Measurements from ENCODE around the gene NBPF3.
"Not testable (repeated sequence)": the region's sequence is repeated elsewhere in the genome, so short reads cannot be mapped to it uniquely, and the experiment has no call there.

NBPF3 gene

GRCh38 chr1:21438646-21439312 lies 1.2 kb upstream of the NBPF3 start:
- not testable (repeated sequence) for DNase-seq

DNA sequence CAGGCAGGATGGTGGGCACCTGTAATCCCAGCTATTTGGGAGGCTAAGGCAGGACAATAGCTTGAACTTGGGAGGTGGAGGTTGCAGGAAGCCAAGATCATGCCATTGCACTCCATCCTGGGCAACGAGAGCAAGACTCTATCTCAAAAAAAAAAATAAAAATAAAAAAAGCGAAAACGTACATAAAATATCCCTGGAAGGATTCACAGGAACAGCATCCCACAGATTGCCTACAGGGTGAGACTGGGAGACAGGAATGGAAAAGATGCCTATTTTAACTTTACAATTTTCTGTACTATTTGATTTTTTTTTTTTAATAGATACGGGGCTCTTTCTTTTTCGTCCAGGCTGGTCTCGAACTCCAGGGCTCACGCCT lies 604 bp upstream of the NBPF3 start:
- DNase-seq = no peak

- peak in 1 of 2 donors; percentile 23 for DNase-seq
Measured at GRCh38 chr1:21440630-21441125, 741 bp downstream of the NBPF3 start.

DNA sequence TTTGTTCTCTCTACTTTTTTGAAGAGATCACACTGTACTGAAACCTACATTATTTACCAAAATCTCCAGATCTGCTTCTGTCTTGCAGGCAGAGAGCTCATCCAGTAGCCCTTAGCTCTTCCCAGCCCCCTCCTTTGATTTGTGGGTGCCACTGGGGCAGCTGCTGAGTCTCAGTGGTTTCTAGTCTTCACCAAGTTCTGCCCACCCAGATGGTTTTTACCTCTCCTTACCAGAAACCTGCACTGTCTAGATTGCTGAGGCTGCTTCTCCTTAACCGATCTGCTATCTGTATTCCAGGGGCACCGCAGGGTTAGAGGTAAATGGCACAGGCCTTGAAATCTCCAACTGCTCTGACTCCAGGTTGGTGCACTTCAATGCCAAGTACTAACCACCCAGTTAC lies 6.7 kb downstream of the NBPF3 start:
- not testable (repeated sequence) for DNase-seq

- DNase-seq = no peak
Measured at GRCh38 chr1:21447311-21447710, 7.4 kb downstream of the NBPF3 start.

GRCh38 chr1:21449906-21450305 lies 10.0 kb downstream of the NBPF3 start:
- no peak for DNase-seq

DNA sequence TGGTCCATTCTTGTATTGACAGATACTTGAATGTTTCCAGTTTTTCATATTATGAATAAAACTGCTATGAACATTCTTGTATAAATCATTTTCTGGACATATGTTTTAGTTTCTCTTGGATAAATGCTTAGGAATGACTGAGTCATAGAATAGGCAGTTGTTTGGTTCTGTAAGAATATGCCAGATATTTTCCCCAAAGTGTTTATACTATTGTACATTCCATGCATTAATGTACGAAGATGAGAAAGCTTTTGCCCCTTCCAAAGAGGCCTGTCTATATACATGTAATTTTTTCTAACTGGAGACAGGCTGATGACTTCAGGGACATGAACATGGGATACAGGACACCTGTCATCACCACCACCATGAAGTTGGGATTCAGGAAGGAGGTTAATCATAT lies 11.3 kb downstream of the NBPF3 start:
- DNase-seq = no peak

GRCh38 chr1:21451981-21452411 lies 12.1 kb downstream of the NBPF3 start:
- no peak for DNase-seq

DNA sequence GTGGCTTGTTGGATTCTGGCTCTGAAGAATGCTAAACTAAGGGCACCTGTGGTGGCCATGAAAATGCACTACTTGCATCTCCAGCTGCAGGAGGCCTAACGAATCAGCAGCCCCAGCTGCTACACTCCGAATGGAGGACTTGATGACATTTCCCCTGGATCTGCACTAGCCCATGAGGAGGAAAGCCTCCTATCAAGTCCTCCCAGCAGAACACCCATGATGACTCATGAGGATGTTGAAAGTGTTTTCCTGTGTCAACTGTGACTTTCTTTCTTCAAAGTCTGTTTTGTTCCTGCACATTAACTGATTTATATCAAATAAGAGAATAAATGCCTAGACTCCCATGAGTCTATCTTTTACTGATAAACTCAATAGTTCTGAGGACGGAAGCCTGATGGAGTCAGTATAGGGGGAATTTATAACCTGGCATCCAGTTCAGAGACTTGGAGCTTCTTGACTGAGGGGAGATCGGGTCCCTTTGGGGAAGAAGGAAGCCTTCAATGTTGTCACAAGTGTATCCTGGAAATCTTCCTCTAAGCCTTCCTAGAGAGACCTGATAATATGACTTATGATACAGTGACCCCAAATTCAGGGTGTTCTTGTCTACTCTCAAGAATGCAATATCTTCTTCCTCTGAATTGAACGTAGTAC lies 14.2 kb downstream of the NBPF3 start:
- not testable (repeated sequence) for DNase-seq

DNA sequence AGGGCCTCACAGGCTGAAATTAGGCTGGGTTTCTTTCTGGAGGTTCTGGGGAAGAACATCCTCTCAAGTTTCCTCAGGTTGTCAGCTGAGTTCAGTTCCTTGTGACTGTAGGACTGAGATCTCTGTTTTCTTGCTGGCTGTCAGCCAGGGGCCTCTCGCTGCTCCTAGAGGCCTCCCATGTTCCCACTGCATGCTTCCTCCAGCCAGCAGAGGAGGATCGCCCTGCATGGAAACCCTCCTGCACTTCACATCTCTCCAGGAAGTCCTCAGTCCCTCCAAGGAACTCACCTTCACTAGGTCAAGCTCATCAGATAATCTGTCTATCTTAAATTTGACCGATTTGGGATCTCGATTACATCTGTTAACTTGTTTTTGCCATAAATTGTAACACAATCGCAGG lies 15.0 kb downstream of the NBPF3 start:
- not testable (repeated sequence) for DNase-seq

GRCh38 chr1:21457654-21458053 lies 17.7 kb downstream of the NBPF3 start:
- DNase-seq = no peak

- DNase-seq = not testable (repeated sequence)
Measured at GRCh38 chr1:21465127-21465526, 25.2 kb downstream of the NBPF3 start.

DNA sequence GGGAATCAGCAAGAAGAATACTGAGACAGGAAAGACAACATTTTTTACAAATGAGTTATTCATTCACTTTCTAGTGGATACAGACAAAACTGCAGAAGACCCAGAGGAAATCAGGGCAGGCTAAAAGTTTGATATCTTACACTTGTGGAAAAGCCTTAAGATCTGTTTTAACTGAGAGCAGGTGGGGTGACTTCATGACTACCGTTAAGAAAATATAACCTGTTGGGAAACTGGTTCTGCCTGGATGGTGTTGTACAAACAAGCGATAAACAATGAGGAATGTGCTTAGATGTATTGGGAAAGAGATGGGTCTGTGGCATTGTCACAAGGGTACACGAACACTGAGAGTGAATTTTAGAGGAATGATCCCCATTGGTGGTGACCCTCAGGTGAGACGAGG lies 28.0 kb downstream of the NBPF3 start:
- DNase-seq = not testable (repeated sequence)

- DNase-seq = peak; percentile 13 to 21
Measured at GRCh38 chr1:21468599-21468998, 28.7 kb downstream of the NBPF3 start.

DNA sequence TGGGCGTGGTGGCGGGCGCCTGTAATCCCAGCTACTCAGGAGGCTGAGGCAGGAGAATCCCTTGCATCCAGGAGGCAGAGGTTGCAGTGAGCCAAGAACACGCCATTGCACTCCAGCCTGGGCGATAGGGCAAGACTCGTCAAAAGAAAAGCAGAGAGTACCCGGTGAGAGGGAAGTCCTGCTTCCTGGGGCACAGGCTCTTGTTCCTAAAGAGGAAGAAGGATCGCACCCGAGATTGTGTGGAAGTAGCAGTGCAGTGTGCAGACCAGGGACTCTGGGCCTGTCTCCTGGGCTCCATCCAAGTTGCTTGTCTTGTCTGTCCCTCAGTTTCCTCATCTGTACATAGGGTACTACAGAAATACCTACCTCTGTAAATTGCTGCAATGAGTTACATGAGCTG lies 29.6 kb downstream of the NBPF3 start:
- DNase-seq = no peak

- DNase-seq = no peak
Measured at GRCh38 chr1:21472861-21473260, 32.9 kb downstream of the NBPF3 start.

GRCh38 chr1:21478356-21478755 lies 38.4 kb downstream of the NBPF3 start:
- no peak for DNase-seq

GRCh38 chr1:21483881-21484280 lies 43.9 kb downstream of the NBPF3 start:
- not testable (repeated sequence) for DNase-seq

GRCh38 chr1:21489146-21489545 lies 49.2 kb downstream of the NBPF3 start:
- DNase-seq = no peak

DNA sequence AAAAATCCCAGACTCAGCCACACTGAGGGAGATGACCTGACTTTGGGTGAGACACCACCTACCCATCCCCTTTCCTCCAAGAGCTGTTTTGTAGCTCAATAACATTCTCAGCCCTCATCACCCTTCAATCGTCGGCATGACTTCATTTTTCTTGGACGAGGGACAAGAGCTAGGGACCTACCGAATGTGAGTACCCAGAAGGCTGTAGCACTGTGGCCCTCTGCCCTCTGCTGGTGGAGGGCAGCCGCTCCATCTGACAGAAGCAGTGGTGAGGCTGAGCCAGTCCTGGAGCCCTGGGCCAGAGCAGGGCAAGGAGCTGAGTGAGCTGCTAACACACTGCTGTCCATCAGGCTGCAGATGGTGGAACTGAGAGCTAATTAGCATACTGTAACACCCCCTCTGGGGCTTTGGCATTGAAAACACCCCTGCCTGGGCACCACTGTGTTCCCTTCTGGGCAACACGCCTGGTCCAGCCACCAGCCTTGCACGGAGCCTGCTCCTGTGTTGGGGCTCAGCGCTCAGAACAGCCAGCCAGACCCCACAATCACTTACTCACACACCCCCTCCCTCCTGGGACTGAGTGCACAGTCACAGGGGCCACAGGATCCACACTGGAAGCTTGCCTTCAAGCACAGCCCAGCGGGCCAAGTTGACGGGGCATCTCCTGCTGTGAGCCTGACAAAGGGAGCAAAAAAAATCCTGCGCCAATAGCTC lies 51.0 kb downstream of the NBPF3 start:
- peak; percentile 22 to 26 for DNase-seq

GRCh38 chr1:21491488-21492355 lies 51.8 kb downstream of the NBPF3 start:
- DNase-seq = no peak

DNA sequence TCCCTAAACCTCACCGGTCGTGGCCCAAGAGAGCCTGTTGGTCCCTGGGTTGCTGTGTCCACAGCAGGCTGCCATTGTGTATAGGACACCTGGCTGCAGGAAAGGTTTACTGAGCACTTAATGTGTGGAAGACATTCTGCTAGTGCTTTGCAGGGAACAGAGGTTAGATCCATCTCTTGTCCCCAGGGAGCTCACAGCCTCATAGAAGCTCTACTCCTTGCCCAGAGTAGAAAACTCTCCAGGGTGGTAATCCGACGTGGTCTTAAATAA lies 52.4 kb downstream of the NBPF3 start:
- no peak for DNase-seq

- DNase-seq = no peak
Measured at GRCh38 chr1:21494196-21494595, 54.3 kb downstream of the NBPF3 start.

Measured in stimulated activated CD4-positive, alpha-beta T cell treated with anti-CD3 and anti-CD28 coated beads, Interleukin-2, amount 100 ng/mL, for 48 hours (primary cell).